ENCODE results near the gene TMEM238.
"Not testable (repeated sequence)": the region's sequence is repeated elsewhere in the genome, so short reads cannot be mapped to it uniquely, and the experiment has no call there.

Gene TMEM238, protein sequence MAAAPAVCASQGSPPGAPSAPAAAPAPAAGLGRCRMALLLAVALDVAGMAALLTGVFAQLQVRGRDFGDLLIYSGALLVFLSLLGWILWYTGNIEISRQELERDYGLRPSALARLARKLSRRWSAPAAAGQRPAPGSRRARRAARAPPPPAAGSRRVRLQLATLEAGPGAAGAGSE

DNA sequence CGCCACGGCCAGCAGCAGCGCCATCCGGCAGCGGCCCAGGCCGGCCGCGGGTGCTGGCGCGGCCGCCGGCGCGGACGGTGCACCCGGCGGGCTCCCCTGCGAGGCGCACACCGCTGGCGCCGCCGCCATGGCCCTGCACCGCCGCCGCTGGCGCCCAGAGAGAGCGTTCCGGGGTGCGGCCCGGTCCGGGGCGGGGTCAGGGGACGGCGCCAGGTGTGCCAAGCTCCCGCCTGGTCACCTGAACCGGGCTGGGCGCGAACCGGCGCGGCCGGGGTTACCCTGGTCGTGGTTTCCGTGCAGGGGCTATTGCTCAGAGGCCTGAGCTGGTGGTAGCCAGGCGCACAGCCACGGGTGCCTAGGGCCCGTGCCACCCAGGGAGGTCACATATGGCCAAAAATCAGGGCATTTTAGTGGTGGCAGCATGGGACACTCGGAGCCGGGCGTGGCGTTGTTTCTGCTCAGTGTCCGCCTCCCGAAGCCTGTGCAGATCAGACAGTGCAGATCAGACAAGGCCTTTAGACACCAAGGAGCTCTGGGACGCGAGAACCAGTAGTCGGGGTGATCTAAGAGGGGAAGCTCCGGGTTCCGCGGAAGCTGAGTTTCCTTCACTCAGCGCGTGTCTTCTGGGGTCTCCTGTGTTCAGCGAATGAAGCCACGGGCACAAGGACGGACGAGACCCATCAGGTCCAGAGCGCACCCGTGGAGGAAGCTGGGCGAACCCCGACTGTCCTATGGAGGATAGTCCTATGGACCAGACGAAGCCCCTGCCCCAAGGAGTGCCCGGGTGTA is at the start of gene TMEM238:
Gene TMEM238, minus strand, starts transcription at position 162 of the 789 bp plus-strand sequence. Its CDS starts 33 bp downstream, at position 129.
- peak; percentile 36 for DNase-seq

DNA sequence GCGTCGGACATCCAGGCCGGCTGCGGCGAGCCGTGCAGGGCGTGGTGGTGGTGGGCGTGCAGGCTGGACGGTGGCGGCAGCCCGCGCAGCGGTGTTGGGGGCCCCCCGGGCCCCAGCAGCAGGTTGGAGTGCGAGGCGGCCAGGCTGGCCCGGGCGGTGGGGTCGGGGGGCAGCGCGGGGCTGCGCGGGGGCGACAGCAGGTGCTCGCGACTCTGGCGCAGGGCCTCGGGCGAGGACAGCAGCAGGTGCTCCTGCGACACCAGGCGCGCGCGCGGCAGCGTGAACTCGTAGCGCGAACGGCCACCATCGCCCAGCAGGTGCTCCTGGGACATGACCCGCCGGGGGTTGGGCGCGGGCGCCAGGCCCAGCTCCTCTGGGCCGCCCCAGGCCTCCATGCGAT is 49.2 kb upstream of the TMEM238 start:
- no peak for DNase-seq

DNA sequence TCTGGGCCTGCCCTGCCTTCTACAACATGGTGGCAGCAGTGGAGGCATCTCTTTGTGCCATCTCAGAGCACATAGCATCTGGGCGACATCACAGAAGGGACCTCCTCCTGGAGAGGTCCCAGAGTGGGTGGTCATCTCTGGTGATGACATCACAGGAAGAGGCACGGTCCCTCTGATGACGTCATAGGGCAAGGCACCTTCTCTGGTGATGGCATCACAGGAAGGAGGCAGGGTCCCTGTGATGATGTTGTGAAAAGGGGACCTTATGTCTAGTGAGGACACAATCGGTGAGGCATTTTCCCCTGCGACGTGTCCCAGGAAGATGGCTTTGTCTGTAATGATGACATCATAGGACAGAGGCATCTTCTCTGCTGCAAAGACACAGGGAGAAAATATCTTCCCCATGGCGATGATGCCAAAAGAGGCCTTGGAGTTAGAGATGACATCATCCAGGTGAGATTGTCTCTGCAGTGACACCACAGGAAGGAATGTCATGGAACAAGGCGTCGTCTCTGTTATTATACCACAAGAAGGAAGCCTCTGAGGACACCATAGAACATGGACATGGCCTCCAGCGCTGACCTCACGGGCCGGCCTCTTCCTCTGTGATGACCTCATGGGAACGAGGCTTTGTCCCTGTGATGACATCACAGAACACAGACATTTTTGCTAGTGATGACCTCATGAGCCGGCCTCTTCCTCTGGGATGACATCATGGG is 48.3 kb upstream of the TMEM238 start:
- no peak for DNase-seq

DNA sequence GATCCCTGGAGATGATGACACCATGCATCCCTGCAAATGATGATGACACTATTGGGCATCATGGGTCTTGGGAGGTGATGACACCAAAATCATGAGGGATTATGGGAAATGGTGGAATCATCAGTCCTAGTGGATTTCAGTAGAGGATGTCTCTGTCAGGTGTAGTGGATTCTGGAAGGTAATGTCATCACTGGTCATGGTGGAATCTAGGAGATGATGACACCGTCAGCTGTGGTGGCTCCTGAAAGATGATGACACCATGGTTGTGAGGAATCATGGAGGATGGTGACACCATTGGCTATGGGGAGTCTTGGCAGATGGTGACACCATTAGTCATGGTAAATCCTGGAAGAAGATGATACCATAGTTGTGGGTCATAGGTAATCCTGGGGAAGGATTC is 47.1 kb upstream of the TMEM238 start:
- peak; percentile 29 for DNase-seq

DNA sequence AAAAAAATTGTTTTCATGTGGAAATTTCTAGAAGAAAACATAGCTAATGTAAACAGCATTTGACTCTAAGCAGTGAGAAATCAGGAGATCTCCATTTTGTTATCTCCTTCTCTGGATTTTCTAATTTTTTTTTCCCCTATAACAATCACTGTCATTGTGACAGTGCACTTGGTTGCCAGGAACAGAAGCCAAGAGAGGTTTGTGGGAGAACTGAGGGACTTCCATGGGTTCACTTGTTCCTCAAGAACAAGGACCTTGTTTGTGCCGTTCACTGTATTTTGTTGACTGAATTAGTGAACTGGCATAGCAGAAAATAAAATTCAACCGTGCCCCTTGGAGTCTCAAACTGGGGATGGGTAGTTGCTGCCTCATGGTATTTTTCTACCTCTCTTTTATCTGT is 42.0 kb upstream of the TMEM238 start:
- no peak for DNase-seq

DNA sequence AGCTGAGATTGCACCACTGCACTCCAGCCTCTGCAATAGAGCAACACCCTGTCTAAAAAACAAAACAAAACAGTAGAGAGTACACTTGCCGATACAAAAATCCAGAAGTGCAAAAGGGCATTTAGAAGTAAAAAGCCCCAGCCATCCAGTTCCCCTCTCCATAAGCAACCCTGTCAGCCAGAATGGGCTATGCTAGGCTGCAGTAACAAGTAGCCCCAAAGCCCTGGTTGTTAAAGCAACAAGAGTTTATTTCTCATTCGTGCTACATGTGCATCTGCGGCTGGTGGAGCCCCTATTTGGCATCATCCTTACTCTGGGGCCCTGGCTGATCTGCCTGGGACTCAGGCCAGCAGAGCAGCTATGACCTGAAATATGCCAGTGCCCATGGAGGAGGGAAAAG is 40.4 kb upstream of the TMEM238 start:
- DNase-seq: no peak

DNA sequence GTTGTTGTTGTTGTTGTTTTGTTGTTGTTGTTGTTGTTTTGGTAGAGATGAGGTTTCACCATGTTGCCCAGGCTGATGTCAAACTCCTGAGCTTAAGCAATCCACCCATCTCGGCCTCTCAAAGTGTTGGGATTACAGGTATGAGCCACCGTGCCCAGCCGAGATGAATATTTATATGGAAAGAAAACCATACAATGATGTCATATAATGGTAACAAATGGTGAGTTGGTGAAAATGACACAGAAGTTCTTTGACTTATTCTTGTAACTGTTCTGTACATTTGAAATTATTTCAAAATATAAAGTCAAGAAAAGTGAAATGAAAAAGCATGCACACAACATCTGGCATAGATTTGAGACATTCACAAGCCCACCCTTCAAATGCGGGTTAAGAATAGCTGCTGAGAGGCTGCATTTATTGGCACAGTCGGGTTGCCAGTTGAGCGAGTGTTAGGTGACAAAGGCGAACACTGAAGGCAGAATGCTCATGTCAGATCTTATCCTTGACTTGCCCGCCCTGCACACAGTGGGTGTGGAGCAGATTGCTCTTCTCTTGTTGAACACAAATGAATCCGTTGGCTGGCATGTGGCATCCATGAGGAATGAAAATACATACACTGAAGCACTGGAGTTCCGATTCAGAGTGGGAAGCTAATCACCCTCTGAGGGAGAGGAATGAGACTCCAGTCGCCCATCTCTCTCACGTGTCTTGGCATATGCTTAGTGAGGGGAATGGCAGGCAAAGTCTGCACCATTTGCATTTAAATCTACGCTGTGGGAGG is 39.3 kb upstream of the TMEM238 start:
- DNase-seq: no peak

DNA sequence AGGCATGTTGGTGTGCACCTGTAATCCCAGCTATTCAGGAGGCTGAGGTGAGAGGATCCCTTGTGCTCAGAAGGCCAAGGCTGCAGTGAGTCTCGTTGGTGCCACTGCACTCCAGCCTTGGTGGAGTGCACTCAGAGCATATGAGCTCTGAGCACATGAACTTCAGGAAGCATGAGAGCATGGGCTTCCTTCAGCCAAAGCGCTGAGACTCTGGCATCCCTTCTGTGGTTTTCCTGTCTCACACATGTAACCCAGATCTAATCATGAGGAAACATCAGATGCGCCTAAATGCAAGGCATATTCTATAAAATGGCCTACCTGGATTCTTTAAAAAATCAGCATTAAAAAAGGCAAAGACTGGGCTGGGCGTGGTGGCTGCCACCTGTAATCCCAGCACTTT is 37.2 kb upstream of the TMEM238 start:
- DNase-seq: not testable (repeated sequence)

DNA sequence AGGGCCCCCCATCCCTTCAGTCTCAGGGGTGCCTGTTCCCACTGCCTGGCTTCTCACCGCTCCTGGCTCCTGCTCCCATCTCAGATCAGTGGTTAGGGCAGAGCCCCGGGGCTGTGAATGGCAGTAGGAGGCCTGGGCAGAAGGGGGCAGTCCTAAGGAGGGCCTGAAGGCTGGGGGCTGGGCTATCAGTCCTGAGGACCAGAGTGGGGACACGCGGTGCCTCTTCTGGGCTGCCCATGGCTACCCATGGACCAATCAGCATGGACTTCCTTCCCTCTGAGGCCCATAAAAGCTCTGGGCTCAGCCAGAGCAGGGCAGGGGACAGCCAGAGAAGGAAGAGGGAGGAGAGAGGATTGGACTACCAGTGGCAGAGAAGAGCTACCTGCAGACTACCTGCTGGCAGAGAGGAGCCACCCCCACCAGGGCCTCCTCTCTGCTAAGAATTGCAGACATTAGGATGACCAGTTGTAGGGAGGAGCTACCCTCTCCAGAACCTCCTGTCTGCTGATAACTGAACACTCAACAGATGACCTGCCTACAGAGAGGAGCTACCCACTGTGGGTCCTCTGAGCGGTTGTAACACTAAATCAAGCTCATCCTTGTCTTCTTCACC is 35.6 kb upstream of the TMEM238 start:
- DNase-seq: no peak

DNA sequence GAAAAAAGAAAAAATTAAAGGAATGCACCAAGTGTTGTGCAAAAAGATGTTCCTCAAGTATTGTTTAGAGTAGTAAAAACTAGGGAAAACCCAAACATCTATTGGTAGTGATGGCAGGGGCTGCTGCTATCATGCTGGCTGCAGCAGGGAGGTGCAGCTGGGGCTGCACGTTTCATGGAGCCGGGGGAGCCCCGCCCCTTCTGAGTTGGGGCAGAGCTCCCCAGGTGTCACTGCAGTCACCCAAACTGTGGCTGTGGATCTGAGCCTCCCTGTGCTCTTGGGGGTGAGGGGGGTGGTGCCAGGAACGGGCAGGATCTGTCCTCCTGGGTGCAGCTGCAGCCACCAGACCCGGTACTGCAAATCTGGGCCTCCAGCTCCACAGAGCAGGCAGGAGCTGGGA is 35.0 kb upstream of the TMEM238 start:
- DNase-seq: no peak

DNA sequence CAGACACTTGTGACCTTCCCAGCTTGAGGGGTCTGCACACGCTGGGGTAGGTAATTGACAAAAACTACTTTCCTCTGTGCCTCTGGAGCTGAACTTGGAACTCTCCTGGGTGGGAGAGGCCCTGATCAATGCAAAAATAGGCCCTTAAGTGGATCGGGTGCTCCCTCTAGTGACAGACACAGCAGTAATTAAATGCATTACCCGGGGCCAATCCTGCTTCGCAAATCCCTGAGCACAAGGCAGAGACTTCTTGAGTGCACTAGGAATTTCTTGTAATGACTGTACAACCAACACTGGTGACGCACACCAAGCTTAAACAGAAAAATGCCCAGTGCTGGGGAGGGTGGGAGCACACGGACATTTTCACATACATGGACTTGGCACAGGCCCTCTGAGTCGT is 34.1 kb upstream of the TMEM238 start:
- DNase-seq: peak; percentile 78

DNA sequence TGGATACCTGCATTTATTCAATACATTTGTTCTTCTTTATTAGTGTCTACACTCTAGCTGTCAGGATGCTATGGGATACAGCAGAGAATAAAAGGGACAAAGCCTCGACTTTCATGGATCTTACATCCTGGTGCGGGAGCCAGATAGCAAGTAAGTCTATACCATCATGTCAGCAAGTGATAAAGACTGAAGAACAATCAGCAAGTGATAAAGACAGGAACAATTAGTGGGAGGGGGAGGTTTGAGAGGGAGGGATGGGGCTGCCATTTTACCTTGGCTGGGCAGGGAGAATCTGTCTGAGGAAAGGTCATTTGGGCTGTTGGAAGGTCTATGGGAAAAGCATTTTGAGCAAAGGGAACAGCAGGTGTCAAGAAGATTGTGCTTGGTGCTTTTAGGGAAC is 26.1 kb upstream of the TMEM238 start:
- no peak for DNase-seq

DNA sequence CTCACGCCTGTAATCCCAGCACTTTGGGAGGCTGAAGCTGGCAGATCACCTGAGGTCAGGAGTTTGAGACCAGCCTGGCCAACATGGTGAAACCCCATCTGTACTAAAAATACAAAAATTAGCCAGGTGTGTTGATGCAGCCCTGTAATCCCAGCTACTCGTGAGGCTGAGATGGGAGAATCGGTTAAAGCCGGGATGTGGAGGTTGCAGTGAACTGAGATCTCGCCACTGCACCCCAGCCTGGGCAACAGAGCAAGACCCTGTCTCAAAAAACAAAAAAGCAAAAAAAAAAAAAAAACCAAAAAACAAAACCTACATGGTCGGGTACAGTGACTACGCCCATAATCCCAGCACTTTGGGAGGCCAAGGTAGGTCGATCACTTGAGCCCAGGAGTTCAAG is 25.1 kb upstream of the TMEM238 start:
- not testable (repeated sequence) for DNase-seq

DNA sequence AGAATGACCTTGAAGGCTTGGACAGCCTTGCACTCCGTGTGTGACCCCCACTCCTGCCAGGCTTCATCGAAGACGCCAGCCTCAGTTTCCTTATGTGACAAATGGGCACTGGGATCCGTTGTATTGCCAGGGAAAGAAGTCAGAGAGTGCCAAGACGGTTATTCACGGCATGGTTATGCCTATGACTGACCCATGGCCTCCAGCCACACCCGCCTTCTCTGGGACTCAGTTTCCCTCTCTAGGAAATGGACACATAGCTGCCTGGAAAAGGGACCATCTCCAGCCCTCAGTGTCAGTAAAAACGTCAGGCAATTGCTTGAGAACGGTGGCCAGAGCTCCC is 24.4 kb upstream of the TMEM238 start:
- no peak for DNase-seq

DNA sequence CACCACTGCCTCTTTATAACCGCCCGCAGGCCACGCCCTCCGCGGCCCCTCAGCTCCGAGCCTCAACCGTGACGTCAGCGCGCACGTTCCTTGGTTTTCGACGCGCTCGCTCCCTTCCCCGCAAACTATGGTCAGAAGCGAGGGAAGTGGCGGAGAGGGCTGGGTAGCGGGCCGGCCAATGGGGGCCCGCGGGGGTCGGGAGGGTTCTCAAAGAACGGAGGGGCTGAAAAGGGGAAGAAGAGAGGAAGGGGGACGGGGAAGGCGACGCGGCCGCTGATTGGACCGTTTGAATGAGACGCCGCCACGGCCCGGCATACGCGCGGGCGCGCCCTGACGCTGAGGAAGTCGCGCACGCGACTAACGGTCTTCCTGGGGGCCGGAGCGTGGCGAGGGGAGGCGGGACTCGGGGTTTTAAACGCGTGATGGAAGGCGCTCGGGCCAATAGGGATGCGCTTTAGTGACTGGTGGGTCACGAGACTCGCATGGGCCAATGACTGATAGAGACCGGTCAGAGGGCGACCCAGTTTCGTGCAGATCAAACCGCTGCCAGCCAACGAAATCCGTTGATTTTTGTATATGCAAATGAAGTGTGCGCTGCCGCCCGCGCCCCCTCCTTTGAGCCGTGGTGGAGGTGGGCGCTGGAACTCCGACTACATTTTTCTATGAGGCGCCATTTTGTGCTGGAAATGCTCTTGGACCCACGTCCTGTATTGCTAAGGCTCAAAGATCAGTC is 23.9 kb upstream of the TMEM238 start:
- DNase-seq: peak; percentile 99

DNA sequence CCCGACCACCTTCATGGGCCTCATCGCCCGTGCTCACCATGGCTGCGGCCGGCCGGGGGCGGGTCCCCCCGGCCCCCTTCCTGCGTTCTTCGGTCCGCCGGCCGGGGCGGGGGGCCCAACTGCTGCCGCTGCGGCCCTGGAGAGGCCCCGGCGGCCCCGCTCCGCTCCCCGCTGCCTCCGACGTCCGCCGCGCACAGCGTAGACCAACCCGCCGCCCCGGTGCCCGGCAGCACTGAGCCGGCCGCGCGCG is 23.4 kb upstream of the TMEM238 start, which contains the start of gene UBE2S:
Gene UBE2S, minus strand, starts transcription at position 239 of the 250 bp plus-strand sequence. Its CDS starts 199 bp downstream, at position 40.
- not testable (repeated sequence) for DNase-seq

DNA sequence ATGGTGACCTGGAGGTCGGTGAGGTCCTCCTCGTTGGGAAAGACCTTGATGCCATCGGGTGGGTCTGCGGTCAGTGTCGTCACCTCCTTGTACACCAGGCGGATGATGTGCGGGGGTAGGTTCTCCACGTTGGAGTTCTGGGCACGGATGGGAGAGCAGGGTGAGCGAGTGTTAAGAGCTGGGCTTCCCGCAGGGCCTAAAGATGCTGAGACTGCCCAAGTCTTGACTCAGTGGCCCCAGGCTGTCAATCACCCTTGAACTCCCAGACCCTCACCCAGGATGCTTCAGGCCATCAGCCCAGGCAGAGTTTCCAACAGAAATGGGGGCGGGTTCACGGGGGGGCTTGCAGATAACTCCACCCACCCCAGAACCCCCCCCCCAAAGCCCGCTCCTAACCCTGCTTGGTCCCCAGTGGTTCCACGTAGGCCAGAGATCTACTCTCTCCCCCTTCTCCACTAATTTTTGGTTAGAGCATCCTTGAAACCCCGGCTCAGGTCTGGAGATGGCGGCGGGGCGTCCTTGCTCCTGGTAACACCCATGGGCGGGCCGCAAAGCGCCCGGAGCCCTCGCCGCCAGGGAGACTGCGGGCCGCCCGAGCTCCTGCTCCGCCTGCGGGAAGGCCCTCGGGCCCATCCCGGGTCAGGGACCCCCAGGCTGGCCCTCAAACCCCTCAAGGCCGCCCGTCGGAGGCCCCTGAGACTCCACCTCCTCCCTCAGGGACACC is 22.9 kb upstream of the TMEM238 start:
- DNase-seq: peak; percentile 50

DNA sequence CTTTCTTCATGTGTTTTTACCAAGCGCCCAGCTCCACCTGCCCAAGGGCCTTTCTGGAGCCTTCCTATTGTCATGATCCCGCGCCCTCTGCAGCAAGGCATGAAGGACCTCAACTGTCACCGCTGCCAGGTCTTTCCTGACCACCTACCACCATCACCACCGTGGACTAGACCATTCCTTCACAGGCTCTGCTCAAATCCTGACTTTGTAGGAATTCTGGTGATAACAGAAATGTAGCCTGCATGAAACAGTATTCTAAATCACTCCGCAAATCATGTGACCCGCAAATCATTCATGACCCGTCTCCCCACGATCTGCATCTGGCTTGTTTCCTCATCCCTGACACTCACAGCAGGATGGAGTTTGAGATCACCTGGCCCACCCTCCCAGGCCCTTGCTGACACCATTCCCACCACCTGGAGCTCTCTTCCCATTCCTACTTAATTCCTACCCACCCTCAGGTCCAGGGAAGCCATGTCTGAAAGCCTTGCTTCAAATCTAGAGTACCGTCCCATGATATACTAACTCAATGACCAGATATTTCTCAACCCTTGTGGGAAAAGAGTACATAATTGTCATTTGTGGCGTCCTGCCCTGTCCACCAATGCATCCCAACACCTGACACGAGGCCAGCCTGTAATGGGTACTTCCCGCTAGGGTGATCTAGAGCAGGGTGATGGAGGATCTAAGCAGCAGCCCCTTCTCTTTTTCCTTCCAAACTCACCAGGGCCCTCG is 22.2 kb upstream of the TMEM238 start:
- no peak for DNase-seq

DNA sequence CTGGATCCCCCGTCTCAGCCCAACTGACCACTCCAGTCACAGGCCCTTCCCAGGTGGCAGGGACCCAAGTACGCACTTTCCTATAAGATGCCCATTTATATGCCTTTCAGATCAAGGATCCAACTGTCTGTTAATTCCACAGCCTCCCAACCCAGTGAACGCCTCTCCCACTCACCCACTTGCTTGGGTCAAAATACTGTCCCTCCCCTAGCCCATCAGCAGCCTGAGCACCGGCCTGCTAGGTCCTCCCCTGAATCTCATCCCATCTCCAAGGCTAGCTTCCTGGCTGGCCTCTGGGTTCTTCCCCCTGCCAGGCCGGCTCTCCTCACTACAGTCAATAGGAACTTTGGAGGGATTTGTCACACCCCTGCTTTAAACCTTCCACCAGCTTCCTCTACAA is 21.5 kb upstream of the TMEM238 start:
- DNase-seq: no peak

DNA sequence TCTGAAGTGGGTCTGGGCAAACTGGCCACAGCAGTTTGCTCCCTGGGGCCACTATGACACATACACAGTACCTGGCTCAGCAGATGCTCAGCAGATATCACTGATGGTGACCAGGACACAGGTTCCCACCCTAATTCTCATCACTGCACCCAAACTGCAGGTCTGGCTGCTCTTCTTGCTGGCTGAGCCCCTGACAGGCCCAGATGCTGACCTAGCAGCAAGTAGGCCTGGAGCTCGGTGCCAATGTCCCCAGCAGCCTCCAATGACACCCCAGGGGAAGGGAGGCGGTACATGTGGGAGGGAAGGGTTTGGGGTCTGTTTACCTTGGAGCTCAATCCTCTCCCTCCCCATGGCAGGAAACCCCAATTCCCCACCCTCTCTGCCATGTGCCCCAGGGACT is 18.4 kb upstream of the TMEM238 start:
- no peak for DNase-seq

DNA sequence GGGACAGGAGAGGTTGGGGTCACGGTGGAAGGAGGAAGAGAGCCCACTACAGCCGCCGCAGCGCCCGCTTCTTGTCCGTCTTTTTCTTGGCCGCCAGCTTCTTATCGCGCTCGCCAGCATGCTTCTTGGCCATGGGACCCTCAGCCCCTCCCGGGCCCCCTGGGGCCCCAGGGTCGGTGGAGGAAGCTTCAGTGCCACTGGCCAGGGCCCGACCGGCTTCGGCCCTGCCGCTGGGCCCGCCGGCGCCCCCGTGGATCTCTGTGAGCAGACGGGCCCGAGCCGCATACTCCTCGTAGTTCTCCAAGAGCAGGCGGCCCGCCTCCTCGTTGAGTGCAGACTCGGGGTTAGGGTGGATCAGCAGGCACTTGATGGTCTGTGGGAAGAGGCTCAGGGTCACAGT is 17.3 kb upstream of the TMEM238 start:
- DNase-seq: not testable (repeated sequence)

Data from suppressor macrophage treated with lipopolysaccharide for 4 hours (primary cell).